ENCODE data around the gene RCC2. TPM values are rescaled to one million over a fixed set of nuclear protein-coding genes. Genes with fewer than 3 reads are reported as not detected.

The RCC2 gene
- total and polyA plus RNA-seq, 2 donors: 24.0 to 36.9 TPM

- 36% methylated on average over 3 of the region's 3 CpGs for WGBS
- Histone ChIP-seq H3K4me1 (ENCODE audit: insufficient read depth) (no peaks in the 10 kb centered on the region), H3K27ac (ENCODE audit: low read depth) (no peak overlapping the region), H3K36me3 (ENCODE audit: insufficient read depth) (no peaks in the 10 kb centered on the region), H3K4me3 (ENCODE audit: low read depth, low read length) (no peak overlapping the region)
- DNase-seq (ENCODE audit: extremely low spot score): no peak
These were observed 36.4 kb downstream of the RCC2 start for GRCh38 chr1:17403081-17403480.

- WGBS: 55% methylated on average over 4 of the region's 4 CpGs
- no peak for DNase-seq (ENCODE audit: extremely low spot score)
- H3K4me3 ChIP-seq (ENCODE audit: low read depth, low read length): no peak overlapping the region
- no peak overlapping the region for H3K27ac ChIP-seq (ENCODE audit: low read depth)
- no peaks in the 10 kb centered on the region for H3K36me3 ChIP-seq (ENCODE audit: insufficient read depth)
- no peaks in the 10 kb centered on the region for H3K4me1 ChIP-seq (ENCODE audit: insufficient read depth)
These were observed 37.6 kb downstream of the RCC2 start for GRCh38 chr1:17401841-17402240.

GRCh38 chr1:17400725-17401341 is 38.6 kb downstream of the RCC2 start:
- H3K4me3 ChIP-seq (ENCODE audit: low read depth, low read length): no peak overlapping the region
- no peak for DNase-seq (ENCODE audit: extremely low spot score)
- 83% methylated on average over 11 of the region's 11 CpGs for WGBS
- H3K36me3 ChIP-seq (ENCODE audit: insufficient read depth): no peaks in the 10 kb centered on the region
- no peak overlapping the region for H3K27ac ChIP-seq (ENCODE audit: low read depth)
- no peaks in the 10 kb centered on the region for H3K4me1 ChIP-seq (ENCODE audit: insufficient read depth)

GRCh38 chr1:17397910-17398695 is 41.4 kb downstream of the RCC2 start:
- H3K4me1 ChIP-seq (ENCODE audit: insufficient read depth): no peaks in the 10 kb centered on the region
- DNase-seq (ENCODE audit: extremely low spot score): no peak
- H3K36me3 ChIP-seq (ENCODE audit: insufficient read depth): no peaks in the 10 kb centered on the region
- H3K4me3 ChIP-seq (ENCODE audit: low read depth, low read length): no peak overlapping the region
- H3K27ac ChIP-seq (ENCODE audit: low read depth): no peak overlapping the region
- 87% methylated on average over 7 of the region's 7 CpGs for WGBS

GRCh38 chr1:17393230-17393629 is 46.2 kb downstream of the RCC2 start:
- no peaks in the 10 kb centered on the region for H3K4me1 ChIP-seq (ENCODE audit: insufficient read depth)
- no peaks in the 10 kb centered on the region for H3K36me3 ChIP-seq (ENCODE audit: insufficient read depth)
- H3K27ac ChIP-seq (ENCODE audit: low read depth): no peak overlapping the region
- 65% methylated on average over 8 of the region's 8 CpGs for WGBS
- no peak overlapping the region for H3K4me3 ChIP-seq (ENCODE audit: low read depth, low read length)
- DNase-seq (ENCODE audit: extremely low spot score): no peak

GRCh38 chr1:17392199-17392740 is 47.2 kb downstream of the RCC2 start:
- Histone ChIP-seq H3K36me3 (ENCODE audit: insufficient read depth) (no peaks in the 10 kb centered on the region), H3K27ac (ENCODE audit: low read depth) (no peak overlapping the region), H3K4me1 (ENCODE audit: insufficient read depth) (no peaks in the 10 kb centered on the region), H3K4me3 (ENCODE audit: low read depth, low read length) (no peak overlapping the region)
- no peak for DNase-seq (ENCODE audit: extremely low spot score)
- 68% methylated on average over 10 of the region's 10 CpGs for WGBS

- H3K4me3 ChIP-seq (ENCODE audit: low read depth, low read length): no peak overlapping the region
- no peaks in the 10 kb centered on the region for H3K36me3 ChIP-seq (ENCODE audit: insufficient read depth)
- no peaks in the 10 kb centered on the region for H3K4me1 ChIP-seq (ENCODE audit: insufficient read depth)
- no peak overlapping the region for H3K27ac ChIP-seq (ENCODE audit: low read depth)
- DNase-seq (ENCODE audit: extremely low spot score): no peak
- WGBS: 87% methylated on average over 2 of the region's 2 CpGs
These were observed 58.3 kb downstream of the RCC2 start for GRCh38 chr1:17381161-17381560.

- Histone ChIP-seq H3K27ac (ENCODE audit: low read depth) (no peak overlapping the region), H3K36me3 (ENCODE audit: insufficient read depth) (no peaks in the 10 kb centered on the region), H3K4me3 (ENCODE audit: low read depth, low read length) (no peak overlapping the region), H3K4me1 (ENCODE audit: insufficient read depth) (no peaks in the 10 kb centered on the region)
- 23% methylated on average over 16 of the region's 16 CpGs for WGBS
- DNase-seq (ENCODE audit: extremely low spot score): no peak
These were observed 62.0 kb downstream of the RCC2 start for GRCh38 chr1:17377325-17377953.

- DNase-seq (ENCODE audit: extremely low spot score): no peak
- Histone ChIP-seq H3K4me1 (ENCODE audit: insufficient read depth) (no peaks in the 10 kb centered on the region), H3K4me3 (ENCODE audit: low read depth, low read length) (no peak overlapping the region), H3K36me3 (ENCODE audit: insufficient read depth) (no peaks in the 10 kb centered on the region), H3K27ac (ENCODE audit: low read depth) (no peak overlapping the region)
- WGBS: 93% methylated on average over 10 of the region's 10 CpGs
These were observed 63.8 kb downstream of the RCC2 start for GRCh38 chr1:17375651-17376050.

GRCh38 chr1:17372955-17373354 is 66.5 kb downstream of the RCC2 start:
- H3K4me1 ChIP-seq (ENCODE audit: insufficient read depth): no peaks in the 10 kb centered on the region
- no peak for DNase-seq (ENCODE audit: extremely low spot score)
- 73% methylated on average over 18 of the region's 18 CpGs for WGBS
- no peak overlapping the region for H3K4me3 ChIP-seq (ENCODE audit: low read depth, low read length)
- no peaks in the 10 kb centered on the region for H3K36me3 ChIP-seq (ENCODE audit: insufficient read depth)
- H3K27ac ChIP-seq (ENCODE audit: low read depth): no peak overlapping the region

- Histone ChIP-seq H3K27ac (ENCODE audit: low read depth) (no peak within 1 kb of the TSS), H3K36me3 (ENCODE audit: insufficient read depth) (no peaks in the 10 kb centered on the region), H3K4me3 (ENCODE audit: low read depth, low read length) (no peak within 1 kb of the TSS), H3K4me1 (ENCODE audit: insufficient read depth) (no peaks in the 10 kb centered on the region)
- WGBS: 64% methylated on average over 7 of the region's 7 CpGs
- no peak for DNase-seq (ENCODE audit: extremely low spot score)
These were observed 67.6 kb downstream of the RCC2 start, which contains the start of gene PADI6 for GRCh38 chr1:17371896-17372295. Gene PADI6, plus strand, starts transcription at chr1:17372196. Its CDS starts 50 bp downstream, at chr1:17372246.

- no peak overlapping the region for H3K27ac ChIP-seq (ENCODE audit: low read depth)
- no peak for DNase-seq (ENCODE audit: extremely low spot score)
- no peaks in the 10 kb centered on the region for H3K4me1 ChIP-seq (ENCODE audit: insufficient read depth)
- no peaks in the 10 kb centered on the region for H3K36me3 ChIP-seq (ENCODE audit: insufficient read depth)
- no peak overlapping the region for H3K4me3 ChIP-seq (ENCODE audit: low read depth, low read length)
- WGBS: 61% methylated on average over 2 of the region's 2 CpGs
These were observed 68.9 kb downstream of the RCC2 start for GRCh38 chr1:17370618-17371017.

GRCh38 chr1:17369466-17369865 is 70.0 kb downstream of the RCC2 start:
- 60% methylated on average over 9 of the region's 9 CpGs for WGBS
- H3K36me3 ChIP-seq (ENCODE audit: insufficient read depth): no peaks in the 10 kb centered on the region
- H3K27ac ChIP-seq (ENCODE audit: low read depth): no peak overlapping the region
- DNase-seq (ENCODE audit: extremely low spot score): no peak
- H3K4me3 ChIP-seq (ENCODE audit: low read depth, low read length): no peak overlapping the region
- no peaks in the 10 kb centered on the region for H3K4me1 ChIP-seq (ENCODE audit: insufficient read depth)

- whole genome bisulfite sequencing: 69% methylated on average over 3 of the region's 3 CpGs
- no peaks in the 10 kb centered on the region for H3K36me3 ChIP-seq (ENCODE audit: insufficient read depth)
- H3K4me1 ChIP-seq (ENCODE audit: insufficient read depth): no peaks in the 10 kb centered on the region
- no peak overlapping the region for H3K27ac ChIP-seq (ENCODE audit: low read depth)
- no peak for DNase-seq (ENCODE audit: extremely low spot score)
- H3K4me3 ChIP-seq (ENCODE audit: low read depth, low read length): no peak overlapping the region
These were observed 74.2 kb downstream of the RCC2 start for GRCh38 chr1:17365293-17365692.
